ENCODE results near the gene VAMP5.
A peak's percentile ranks its signal among the peaks of the same experiment; 100 is the strongest.
"Not testable (repeated sequence)": the region's sequence is repeated elsewhere in the genome, so short reads cannot be mapped to it uniquely, and the experiment has no call there.

The VAMP5 gene

DNA sequence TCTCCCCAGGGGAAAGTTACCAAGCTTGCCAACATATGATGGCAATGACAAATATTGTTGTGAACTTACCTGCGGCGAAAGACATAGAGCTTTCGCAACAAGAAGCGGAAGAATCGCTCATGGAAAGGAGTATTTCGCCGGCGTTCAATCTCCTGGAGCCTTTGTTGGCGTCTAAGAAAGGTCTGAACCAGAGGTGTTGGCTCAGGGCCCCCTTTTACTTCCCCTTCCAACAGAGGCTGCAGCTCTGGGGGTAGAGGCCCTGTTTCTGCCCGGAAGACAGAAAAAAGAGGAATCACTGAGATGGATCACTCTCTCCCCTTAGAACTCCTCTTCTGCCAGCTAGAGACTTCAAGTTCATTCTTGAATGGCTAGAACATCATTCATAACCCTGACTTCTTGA is 33.7 kb upstream of the VAMP5 start:
- no peak for DNase-seq (ENCODE audit: low read depth in 2 of 3, low spot score in 1 of 3)

GRCh38 chr2:85551698-85552678 is 32.2 kb upstream of the VAMP5 start:
- peak; percentile 71 to 94 (median 80) for DNase-seq (ENCODE audit: low read depth in 2 of 3, low spot score in 1 of 3)

GRCh38 chr2:85553184-85553583 is 31.0 kb upstream of the VAMP5 start:
- DNase-seq (ENCODE audit: low read depth in 2 of 3, low spot score in 1 of 3): no peak

DNA sequence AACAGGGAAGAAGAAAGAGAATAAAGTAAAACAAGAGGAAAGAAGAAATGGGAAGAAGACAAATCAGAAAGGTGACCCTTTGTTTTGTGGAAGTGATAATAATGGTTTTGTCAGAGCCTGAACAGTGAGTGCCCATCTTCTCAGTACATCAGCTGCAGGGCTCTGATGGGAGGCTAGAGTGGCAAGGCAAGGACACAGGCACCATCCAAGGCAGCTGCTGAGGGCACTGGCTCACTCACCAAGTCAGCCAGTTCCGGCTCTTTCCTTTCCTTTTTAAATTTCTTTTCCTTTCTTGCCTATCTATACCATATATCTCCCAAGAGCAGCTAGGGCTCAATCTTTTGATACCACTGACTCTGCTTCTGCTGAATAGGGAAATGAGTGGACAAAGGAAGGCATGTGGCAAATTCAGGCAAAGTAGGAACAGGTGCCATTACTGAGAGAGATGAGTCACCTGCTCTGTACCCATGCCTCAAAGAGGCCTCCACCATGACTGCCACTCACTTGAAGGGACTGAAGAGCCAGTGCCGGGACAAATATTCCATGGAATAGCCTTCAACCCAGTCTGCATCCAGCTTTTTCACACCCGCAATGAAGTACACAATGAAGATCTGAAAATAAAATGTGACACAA is 29.1 kb upstream of the VAMP5 start:
- DNase-seq (ENCODE audit: low read depth in 2 of 3, low spot score in 1 of 3): no peak

GRCh38 chr2:85557130-85557529 is 27.1 kb upstream of the VAMP5 start:
- DNase-seq (ENCODE audit: low read depth in 2 of 3, low spot score in 1 of 3): no peak

- DNase-seq (ENCODE audit: low read depth in 2 of 3, low spot score in 1 of 3): no peak
Measured at GRCh38 chr2:85558160-85558559, 26.1 kb upstream of the VAMP5 start.

- DNase-seq (ENCODE audit: low read depth in 2 of 3, low spot score in 1 of 3): not testable (repeated sequence)
Measured at GRCh38 chr2:85560403-85560726, 23.9 kb upstream of the VAMP5 start.

GRCh38 chr2:85560812-85561279 is 23.4 kb upstream of the VAMP5 start:
- DNase-seq (ENCODE audit: low read depth in 2 of 3, low spot score in 1 of 3): no peak

DNA sequence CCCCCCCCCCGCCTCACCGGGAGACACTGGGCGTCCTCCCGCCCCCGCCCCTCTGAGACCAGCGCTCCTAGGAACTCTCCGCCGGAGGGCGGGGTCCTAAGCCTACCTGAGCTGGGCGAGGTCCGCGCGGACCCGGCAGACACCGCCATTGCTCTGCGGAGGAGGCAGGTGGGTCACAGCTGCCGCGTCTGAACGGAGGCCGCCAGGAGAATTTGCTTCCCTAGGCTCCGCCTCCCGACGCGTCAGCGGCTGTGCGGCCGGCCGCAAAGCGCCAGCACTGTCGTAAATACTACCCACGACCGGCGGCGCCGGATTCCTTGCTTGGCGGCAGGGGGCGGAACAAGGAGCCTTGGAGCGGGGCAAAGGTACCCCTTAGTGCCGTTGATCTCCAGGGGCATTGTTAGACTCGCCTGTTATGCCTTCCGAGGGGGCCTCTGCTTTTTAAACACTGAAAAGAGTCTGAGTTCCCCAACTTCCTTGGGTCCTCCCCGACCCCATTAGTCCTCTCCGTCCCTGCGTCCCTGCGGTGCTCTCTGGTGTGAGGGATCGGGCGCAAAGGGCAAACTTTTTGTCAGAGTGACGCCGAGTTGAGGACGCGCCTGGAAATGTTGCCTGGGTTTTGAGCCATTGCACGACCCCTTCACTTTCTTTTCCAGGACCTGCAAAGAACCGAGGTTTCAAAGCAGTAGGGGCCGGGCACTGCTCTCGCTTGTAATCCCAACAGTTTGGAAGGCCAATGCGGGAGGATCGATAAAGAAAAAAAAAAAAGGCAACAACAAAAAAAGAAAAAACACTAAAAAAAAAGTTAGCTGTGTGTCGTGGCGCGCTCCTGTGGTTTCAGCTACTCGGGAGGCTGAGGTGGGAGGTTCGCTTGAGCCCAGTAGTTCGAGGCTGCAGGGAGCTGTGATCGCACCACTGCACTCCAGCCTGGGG is 22.7 kb upstream of the VAMP5 start, which contains the start of gene GGCX:
TSS of gene GGCX (minus strand) at position 214 of the 933 bp plus-strand sequence. CDS start at position 149, 65 bp downstream.
- peak; percentile 89 to 94 (median 93) for DNase-seq (ENCODE audit: low read depth in 2 of 3, low spot score in 1 of 3)

GRCh38 chr2:85564144-85564563 is 20.1 kb upstream of the VAMP5 start:
- no peak for DNase-seq (ENCODE audit: low read depth in 2 of 3, low spot score in 1 of 3)

- DNase-seq (ENCODE audit: low read depth in 2 of 3, low spot score in 1 of 3): no peak
Measured at GRCh38 chr2:85566265-85566664, 18.0 kb upstream of the VAMP5 start.

- no peak for DNase-seq (ENCODE audit: low read depth in 2 of 3, low spot score in 1 of 3)
Measured at GRCh38 chr2:85575739-85576138, 8.5 kb upstream of the VAMP5 start.

- no peak for DNase-seq (ENCODE audit: low read depth in 2 of 3, low spot score in 1 of 3)
Measured at GRCh38 chr2:85577063-85577385, 7.2 kb upstream of the VAMP5 start.

- DNase-seq (ENCODE audit: low read depth in 2 of 3, low spot score in 1 of 3): peak in 2 of 3 donors; percentile 49 to 56
Measured at GRCh38 chr2:85577386-85578242, 6.6 kb upstream of the VAMP5 start, which contains the start of gene VAMP8. VAMP8 (plus strand) TSS chr2:85577586; CDS start chr2:85577647, 61 bp downstream.

DNA sequence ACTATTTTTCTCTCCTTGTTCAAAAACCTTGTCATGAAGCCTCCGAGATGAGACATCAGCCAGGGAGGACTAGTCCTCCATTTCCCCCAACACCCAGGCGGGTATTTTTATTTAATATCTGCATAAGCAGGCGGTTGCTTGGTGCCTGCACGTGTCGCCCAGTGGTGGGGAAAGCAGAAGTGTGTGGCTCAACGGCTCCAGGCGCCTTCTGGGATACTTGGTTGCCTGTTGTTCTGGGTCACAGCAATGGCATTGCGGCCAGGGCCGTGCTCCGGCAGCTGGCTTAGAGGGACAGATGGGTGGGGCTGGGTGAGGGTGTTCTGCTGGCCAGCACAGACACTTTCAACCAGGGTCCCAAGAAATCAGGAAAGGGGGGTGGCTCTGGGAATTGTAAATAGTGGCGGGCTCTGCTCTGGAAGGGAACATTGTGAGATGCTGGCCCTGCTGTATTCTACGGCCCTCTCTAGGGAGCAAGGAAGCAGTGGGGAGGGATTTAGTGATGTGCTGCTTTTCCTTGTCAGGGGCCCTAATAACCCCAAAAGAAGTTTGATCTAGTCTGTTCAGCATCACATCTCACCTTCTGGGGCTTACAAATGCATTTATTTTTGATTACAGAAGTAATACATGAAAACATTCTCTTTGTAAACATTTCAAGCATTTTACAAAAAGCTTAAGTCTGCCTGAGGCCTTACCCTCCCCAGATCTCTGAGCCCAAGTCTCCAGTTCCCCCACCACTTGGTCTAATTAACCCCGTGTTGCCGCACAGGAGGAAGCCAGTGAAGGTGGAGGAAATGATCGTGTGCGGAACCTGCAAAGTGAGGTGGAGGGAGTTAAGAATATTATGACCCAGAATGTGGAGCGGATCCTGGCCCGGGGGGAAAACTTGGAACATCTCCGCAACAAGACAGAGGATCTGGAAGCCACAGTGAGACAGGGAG is 5.7 kb upstream of the VAMP5 start:
- no peak for DNase-seq (ENCODE audit: low read depth in 2 of 3, low spot score in 1 of 3)

DNA sequence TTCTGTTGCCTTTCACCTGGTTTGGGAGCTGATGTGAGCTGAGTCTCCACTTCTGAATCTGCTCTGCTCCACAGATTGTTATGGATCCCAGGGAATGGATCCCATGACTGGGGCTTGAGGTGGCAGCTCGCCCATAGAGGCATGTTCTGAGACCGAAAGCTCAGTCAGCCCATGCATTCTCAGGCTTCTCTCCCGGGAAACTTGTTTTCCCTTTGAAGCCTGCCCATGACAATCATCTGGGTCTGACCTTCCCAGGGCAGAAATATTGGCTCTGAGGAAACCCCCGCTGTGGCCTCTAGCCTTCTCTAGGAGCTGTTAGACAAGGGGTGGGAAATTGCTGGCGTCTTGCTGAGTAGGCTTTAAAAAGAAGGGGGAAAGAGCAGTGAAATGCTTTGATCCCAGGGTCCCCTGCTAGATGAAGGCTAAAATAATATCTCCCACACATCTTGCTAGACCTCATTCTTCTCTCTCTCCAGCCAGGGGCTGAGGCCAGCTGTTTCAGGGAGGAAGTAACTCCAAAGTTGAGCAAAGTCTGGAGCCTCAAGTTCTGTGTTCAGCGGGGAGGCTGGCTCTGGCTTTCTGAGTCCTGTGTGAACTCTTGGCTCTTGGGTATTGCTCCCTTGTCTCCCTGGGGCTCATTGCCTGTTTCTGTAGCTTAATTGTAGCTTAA is 4.8 kb upstream of the VAMP5 start:
- no peak for DNase-seq (ENCODE audit: low read depth in 2 of 3, low spot score in 1 of 3)

DNA sequence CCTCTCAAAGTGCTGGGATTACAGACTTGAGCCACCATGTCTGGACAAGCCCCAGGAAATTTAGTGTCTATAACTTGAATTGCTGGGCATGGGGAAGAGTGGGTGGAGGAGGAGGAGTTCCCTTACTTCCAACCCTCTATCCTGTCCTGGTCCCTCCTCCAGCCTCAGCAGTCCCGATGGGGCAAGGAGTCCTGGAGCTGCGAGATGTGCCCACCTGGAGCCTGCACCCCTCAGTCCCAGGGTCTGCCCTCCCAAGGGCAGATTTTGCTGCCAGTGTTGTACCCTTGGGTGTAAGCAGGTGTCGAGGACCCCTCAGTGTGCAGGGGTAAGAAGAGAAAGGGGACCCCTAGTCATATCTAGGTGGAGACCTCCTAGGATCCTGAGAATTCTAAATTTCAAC is 4.0 kb upstream of the VAMP5 start:
- no peak for DNase-seq (ENCODE audit: low read depth in 2 of 3, low spot score in 1 of 3)

DNA sequence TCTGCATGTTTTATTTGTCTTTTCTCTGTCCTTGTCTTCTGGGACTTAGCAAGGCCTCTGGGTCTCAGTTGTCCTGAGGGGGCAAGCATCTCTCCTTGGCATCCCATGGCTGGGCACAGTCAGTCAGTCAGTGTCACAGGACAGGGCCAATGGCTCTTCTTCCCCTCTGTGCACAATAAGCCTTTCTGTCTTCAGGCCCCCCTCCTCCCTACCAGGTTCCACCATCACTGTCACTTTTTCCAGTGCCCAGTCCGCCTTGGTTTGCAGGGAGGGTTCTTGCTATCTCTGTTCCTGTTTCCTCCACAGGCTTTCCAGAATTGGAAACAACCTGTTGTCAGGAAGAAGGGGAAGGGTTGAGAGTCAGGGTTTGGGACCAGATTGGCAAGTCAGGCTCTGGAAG is 1.7 kb upstream of the VAMP5 start:
- no peak for DNase-seq (ENCODE audit: low read depth in 2 of 3, low spot score in 1 of 3)

Measured in stimulated activated CD4-positive, alpha-beta T cell treated with anti-CD3 and anti-CD28 coated beads, Interleukin-12 subunit alpha, Interleukin-12 subunit beta, amount 100 ng/mL, for 48 hours (primary cell).